Spinal cord (tissue), 10 donors: ENCODE measurements around the gene TSPAN18. TPM values are rescaled to one million over a fixed set of nuclear protein-coding genes. Genes with fewer than 3 reads are reported as not detected.

Source experiments
- DNase-seq, 6 donors: peaks; one replicate each; pipeline versions ENCODE4 v3.0.0 to v3.0.0-alpha.2; 2013 to 2015; ENCODE audit warnings: low spot score in 6 of 6, low read depth in 4 of 6
- H3K27ac ChIP-seq: one replicate; pipeline ENCODE4 v1.5.1; 2013; ENCODE audit warnings: low read depth, low read length, control low read depth
- H3K27me3 ChIP-seq: one replicate; pipeline ENCODE4 v1.6.1; 2013; ENCODE audit warnings: low read length; ENCODE audit not compliant: control insufficient read depth, insufficient read depth
- H3K36me3 ChIP-seq: one replicate; pipeline ENCODE4 v1.6.1; 2013; ENCODE audit warnings: low read length; ENCODE audit not compliant: control insufficient read depth, insufficient read depth
- H3K4me1 ChIP-seq: one replicate; pipeline ENCODE4 v1.6.1; 2013; ENCODE audit warnings: low read length; ENCODE audit not compliant: control insufficient read depth, insufficient read depth
- H3K4me3 ChIP-seq: one replicate; pipeline ENCODE4 v1.5.1; 2013; ENCODE audit warnings: low read depth, low read length, control low read depth
- H3K9me3 ChIP-seq: one replicate; pipeline ENCODE4 v1.6.1; 2013; ENCODE audit warnings: low read length; ENCODE audit not compliant: control insufficient read depth, insufficient read depth
- WGBS: methylation state at CpG from one replicate; pipeline ENCODE4 v1.1.5; 2013; ENCODE audit warnings: missing lambda C conversion rate; ENCODE audit not compliant: insufficient coverage; 5-methylcytosine and 5-hydroxymethylcytosine counted together
- long read RNA-seq, 4 donors: transcript quantifications; one replicate each; lab custom pipeline, GENCODE V29; 2026
- polyA plus RNA-seq, 2 donors: library from polyadenylated mRNA; unstranded; fragments of 120-200 nt; gene quantifications; one replicate each; pipeline ENCODE4 v1.2.1, GENCODE V29; 2013; ENCODE audit not compliant: insufficient read length in 2 of 2
- total RNA-seq, 2 donors: library from RNA; depleted of rRNA in 1 of 2; stranded (reverse); fragments of 120-200 nt in 1 of 2; fragments of >200 nt in 1 of 2; gene quantifications; one replicate each; pipeline versions ENCODE4 v1.2.3 to v1.2.4, GENCODE V29; 2013 to 2014
- donor health status: healthy.

TSPAN18 gene
- total RNA-seq (10 to 100 TPM; 23.3 to 49.1 TPM), polyA plus RNA-seq (10 to 100 TPM; 72.6 to 87.2 TPM)
- long read RNA-seq, donor 1, transcript TSPAN18-207 (10 exons, 3,316 nt), result major isoform, 16 of 45 reads
- long read RNA-seq, donor 1, partial matches to known transcripts, result 24 of 45 reads
- long read RNA-seq, donor 1, other reads (novel, unspliced or antisense), result 0 of 45 reads
- long read RNA-seq, donor 2, transcript TSPAN18-207 (10 exons, 3,316 nt), result major isoform, 8 of 10 reads
- long read RNA-seq, donor 2, partial matches to known transcripts, result 0 of 10 reads
- long read RNA-seq, donor 2, other reads (novel, unspliced or antisense), result 0 of 10 reads
- long read RNA-seq, donor 3, full-length matches to known transcripts, result 12 of 56 reads
- long read RNA-seq, donor 3, partial matches to known transcripts, result 44 of 56 reads
- long read RNA-seq, donor 3, other reads (novel, unspliced or antisense), result 0 of 56 reads
- long read RNA-seq, donor 4, transcript TSPAN18-207 (10 exons, 3,316 nt), result major isoform, 8 of 28 reads
- long read RNA-seq, donor 4, partial matches to known transcripts, result 0 of 28 reads
- long read RNA-seq, donor 4, other reads (novel, unspliced or antisense), result 17 of 28 reads

GRCh38 chr11:44726283-44727113, at the start of gene TSPAN18:
TSS of gene TSPAN18 (plus strand) at chr11:44726962. CDS start at chr11:44906417, 179,455 bp downstream.
- H3K9me3 ChIP-seq, result no peaks in the 10 kb centered on the region
- no peaks in the 10 kb centered on the region for H3K27me3 ChIP-seq
- peaks cover 43% of the 10 kb centered on the region for H3K4me1 ChIP-seq
- H3K4me3 ChIP-seq, result peak within 1 kb of the TSS; percentile 81
- H3K36me3 ChIP-seq, result no peaks in the 10 kb centered on the region
- peak within 1 kb of the TSS; percentile 77 for H3K27ac ChIP-seq
- 5% methylated on average over 53 of the region's 67 CpGs for WGBS
- DNase-seq, result peak in 2 of 6 donors; percentile 76 to 78

- 82% methylated on average over 7 of the region's 9 CpGs for WGBS
Measured at GRCh38 chr11:44680982-44681597, 45.7 kb upstream of the TSPAN18 start.

DNA sequence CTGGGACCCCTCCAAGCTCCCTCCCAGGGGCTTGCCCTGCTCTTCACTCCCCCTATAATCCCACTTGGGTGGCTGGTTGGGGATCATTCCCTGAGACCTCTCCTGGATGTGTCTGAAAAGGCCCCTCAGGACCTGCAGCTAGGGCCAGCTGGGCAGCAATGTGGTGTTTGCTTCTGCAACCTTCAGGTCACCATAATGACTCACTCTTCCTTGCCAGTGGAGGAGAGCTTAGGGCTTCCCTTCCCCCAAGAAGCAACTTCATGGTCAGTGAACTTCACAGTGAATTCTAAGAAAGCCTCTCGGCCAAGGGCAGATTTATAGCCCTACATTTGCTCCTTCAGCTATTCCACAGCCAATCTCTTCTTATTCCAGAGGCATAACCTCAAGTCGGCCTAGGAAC, 45.1 kb upstream of the TSPAN18 start:
- no CpG with 5 or more reads among the region's 2 CpGs for WGBS
- no peaks in the 10 kb centered on the region for H3K27me3 ChIP-seq
- H3K4me1 ChIP-seq, result peaks cover 8% of the 10 kb centered on the region
- peaks cover 2% of the 10 kb centered on the region for H3K9me3 ChIP-seq
- no peak overlapping the region for H3K27ac ChIP-seq
- H3K4me3 ChIP-seq, result no peak overlapping the region
- no peaks in the 10 kb centered on the region for H3K36me3 ChIP-seq
- DNase-seq, result no peak

More at GRCh38 chr11:44680982-44681597, 45.7 kb upstream of the TSPAN18 start:
- Histone ChIP-seq H3K27ac (no peak overlapping the region), H3K4me1 (peaks cover 8% of the 10 kb centered on the region), H3K27me3 (no peaks in the 10 kb centered on the region), H3K9me3 (peaks cover 2% of the 10 kb centered on the region), H3K4me3 (no peak overlapping the region), H3K36me3 (no peaks in the 10 kb centered on the region)
- DNase-seq, result no peak

DNA sequence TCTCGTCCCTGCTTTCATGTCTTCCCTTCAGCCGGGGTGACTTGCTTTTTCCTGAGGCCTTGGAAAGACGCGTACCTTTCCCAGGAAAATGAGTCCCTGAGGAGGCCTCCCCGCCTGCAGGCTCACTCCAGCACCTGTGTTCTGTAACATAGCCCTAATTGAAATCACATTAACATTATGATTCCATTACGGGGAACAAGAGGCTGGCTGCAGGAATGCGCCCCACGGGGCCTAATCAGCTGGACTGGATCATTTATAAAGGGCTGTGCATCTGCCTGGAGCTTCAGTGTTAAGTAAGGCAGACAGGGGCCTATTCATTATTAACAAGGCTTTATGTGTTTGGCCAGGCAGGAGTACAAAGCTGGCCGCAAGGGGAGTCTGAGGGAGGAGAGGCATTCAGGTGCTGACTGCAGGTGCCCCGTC, 41.9 kb upstream of the TSPAN18 start:
- no peak overlapping the region for H3K4me3 ChIP-seq
- peaks cover 2% of the 10 kb centered on the region for H3K9me3 ChIP-seq
- H3K27me3 ChIP-seq, result no peaks in the 10 kb centered on the region
- no peaks in the 10 kb centered on the region for H3K36me3 ChIP-seq
- no peak overlapping the region for H3K27ac ChIP-seq
- peak in 3 of 6 donors; percentile 17 to 93 (median 28) for DNase-seq
- peaks cover 8% of the 10 kb centered on the region for H3K4me1 ChIP-seq
- 31% methylated on average over 9 of the region's 10 CpGs for WGBS

- H3K27ac ChIP-seq, result no peak overlapping the region
- H3K27me3 ChIP-seq, result no peaks in the 10 kb centered on the region
- DNase-seq, result no peak
- peaks cover 8% of the 10 kb centered on the region for H3K4me1 ChIP-seq
- no peak overlapping the region for H3K4me3 ChIP-seq
- no peaks in the 10 kb centered on the region for H3K36me3 ChIP-seq
- WGBS, result 77% methylated on average over 2 of the region's 4 CpGs
- peaks cover 2% of the 10 kb centered on the region for H3K9me3 ChIP-seq
Measured at GRCh38 chr11:44687388-44687787, 39.4 kb upstream of the TSPAN18 start.

DNA sequence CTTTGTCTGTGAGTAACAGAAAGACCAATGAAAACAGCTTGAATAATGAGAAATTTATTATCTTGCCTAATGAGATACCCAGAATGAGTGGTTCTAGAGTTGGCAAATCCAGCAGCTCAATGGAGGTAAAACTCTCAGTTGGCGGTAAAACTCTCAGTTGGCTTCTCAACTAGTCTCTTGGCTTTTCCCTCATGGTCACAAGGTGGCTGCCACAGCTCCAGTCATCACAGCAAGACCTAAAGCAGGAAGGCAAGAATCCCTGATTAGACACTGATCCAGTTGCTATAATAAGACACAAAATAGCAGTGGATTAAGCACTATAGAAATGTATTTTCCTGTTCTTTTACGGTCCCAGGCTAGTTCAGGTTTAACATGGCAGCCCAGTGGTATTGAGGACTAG, 37.5 kb upstream of the TSPAN18 start:
- DNase-seq, result no peak
- H3K9me3 ChIP-seq, result peaks cover 2% of the 10 kb centered on the region
- H3K36me3 ChIP-seq, result no peaks in the 10 kb centered on the region
- no peak overlapping the region for H3K4me3 ChIP-seq
- H3K27me3 ChIP-seq, result no peaks in the 10 kb centered on the region
- 43% methylated on average over 2 of the region's 2 CpGs for WGBS
- H3K27ac ChIP-seq, result no peak overlapping the region
- peaks cover 8% of the 10 kb centered on the region for H3K4me1 ChIP-seq

- Histone ChIP-seq H3K36me3 (no peaks in the 10 kb centered on the region), H3K9me3 (no peaks in the 10 kb centered on the region), H3K4me3 (no peak overlapping the region), H3K27me3 (no peaks in the 10 kb centered on the region), H3K4me1 (no peaks in the 10 kb centered on the region), H3K27ac (no peak overlapping the region)
- WGBS, result 88% methylated on average over 1 of the region's 3 CpGs
- no peak for DNase-seq
Measured at GRCh38 chr11:44690651-44691050, 36.1 kb upstream of the TSPAN18 start.

DNA sequence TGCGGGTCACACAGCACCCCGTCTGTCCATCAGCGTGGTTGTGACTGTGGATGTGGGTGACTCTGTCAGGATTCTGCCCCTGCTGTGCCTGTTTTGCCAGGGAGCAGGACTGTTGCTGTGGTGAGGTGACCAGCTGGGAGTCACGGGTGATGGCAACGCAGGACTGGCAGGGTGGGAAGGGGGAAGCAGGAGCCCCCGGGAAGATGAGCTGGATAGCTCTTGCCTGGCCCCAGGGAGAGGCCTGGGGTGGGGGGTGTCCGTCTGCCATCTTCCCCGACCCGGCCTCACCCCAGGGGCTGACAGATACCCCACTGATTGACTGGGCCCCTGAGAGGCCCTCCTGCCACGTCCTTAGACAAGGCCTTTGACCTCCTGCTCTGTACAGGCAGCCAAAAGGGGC, 34.3 kb upstream of the TSPAN18 start:
- no peaks in the 10 kb centered on the region for H3K27me3 ChIP-seq
- DNase-seq, result no peak
- H3K4me3 ChIP-seq, result no peak overlapping the region
- WGBS, result 69% methylated on average over 10 of the region's 10 CpGs
- no peaks in the 10 kb centered on the region for H3K9me3 ChIP-seq
- no peaks in the 10 kb centered on the region for H3K4me1 ChIP-seq
- no peaks in the 10 kb centered on the region for H3K36me3 ChIP-seq
- H3K27ac ChIP-seq, result no peak overlapping the region

GRCh38 chr11:44693654-44694119, 33.1 kb upstream of the TSPAN18 start:
- no peaks in the 10 kb centered on the region for H3K36me3 ChIP-seq
- no peak overlapping the region for H3K4me3 ChIP-seq
- H3K9me3 ChIP-seq, result no peaks in the 10 kb centered on the region
- DNase-seq, result no peak
- no peaks in the 10 kb centered on the region for H3K27me3 ChIP-seq
- no peak overlapping the region for H3K27ac ChIP-seq
- 72% methylated on average over 4 of the region's 7 CpGs for WGBS
- H3K4me1 ChIP-seq, result no peaks in the 10 kb centered on the region
